ENCODE results near the gene ABL2.
"Not testable (repeated sequence)": the region's sequence is repeated elsewhere in the genome, so short reads cannot be mapped to it uniquely, and the experiment has no call there.

The ABL2 gene

DNA sequence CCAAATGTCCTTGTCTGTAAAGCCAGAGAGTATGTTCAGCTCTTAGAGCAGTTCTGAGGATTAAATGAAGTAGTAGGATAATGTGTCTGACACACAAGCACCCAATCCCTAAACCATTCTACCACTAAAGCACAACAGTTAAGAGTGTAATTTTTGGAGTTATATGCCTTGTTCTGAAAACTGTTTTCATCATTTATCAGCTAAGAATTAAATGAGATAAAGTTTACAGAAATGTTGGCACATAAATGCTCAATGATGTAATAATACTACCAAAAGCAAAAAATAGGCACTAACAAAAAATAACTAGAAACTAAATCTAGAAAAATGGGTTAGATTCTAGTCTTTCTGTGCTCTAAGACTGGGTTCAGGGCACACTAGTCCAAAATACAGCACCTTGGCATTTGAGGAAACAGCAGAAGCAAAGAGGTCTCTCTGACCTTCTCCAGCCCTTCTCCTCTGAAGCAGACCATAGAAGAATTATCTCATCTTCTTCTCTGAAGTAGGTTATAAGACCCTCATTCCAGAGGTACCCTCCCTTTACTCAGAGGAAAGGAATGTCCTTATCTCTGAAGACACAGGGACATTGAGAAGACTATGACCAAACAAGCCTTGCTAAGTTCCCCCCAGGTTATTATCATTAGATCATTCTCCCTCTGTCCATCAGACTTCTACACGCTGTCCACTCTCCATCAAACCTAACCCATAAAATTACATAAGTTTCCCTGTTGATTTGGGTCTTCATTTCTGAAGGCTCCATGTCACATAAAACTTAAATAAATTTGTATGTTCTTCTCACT, 20.6 kb downstream of the ABL2 start:
- no peak for DNase-seq

GRCh38 chr1:179206812-179207211, 22.7 kb downstream of the ABL2 start:
- no peak for DNase-seq

DNA sequence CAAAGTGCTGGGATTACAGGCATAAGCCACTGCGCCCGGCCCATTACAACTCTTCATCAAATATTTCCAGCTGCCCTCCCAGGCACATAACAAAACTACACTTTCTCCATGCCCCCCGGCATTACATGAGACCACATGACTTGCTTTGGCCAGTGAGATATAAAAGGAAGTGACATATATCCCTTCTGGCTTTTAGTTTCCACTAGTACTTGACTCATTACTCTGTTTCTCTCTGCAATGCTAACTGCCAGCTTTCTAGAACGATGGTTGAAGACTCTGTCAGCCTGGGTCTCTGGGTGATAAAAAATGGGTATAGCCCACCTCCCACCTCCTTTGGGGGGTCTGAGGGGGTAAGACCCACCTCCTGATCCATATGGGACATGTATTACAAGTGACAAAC, 24.2 kb downstream of the ABL2 start:
- DNase-seq, result no peak

- DNase-seq, result no peak
Measured at GRCh38 chr1:179202161-179202560, 27.3 kb downstream of the ABL2 start.

DNA sequence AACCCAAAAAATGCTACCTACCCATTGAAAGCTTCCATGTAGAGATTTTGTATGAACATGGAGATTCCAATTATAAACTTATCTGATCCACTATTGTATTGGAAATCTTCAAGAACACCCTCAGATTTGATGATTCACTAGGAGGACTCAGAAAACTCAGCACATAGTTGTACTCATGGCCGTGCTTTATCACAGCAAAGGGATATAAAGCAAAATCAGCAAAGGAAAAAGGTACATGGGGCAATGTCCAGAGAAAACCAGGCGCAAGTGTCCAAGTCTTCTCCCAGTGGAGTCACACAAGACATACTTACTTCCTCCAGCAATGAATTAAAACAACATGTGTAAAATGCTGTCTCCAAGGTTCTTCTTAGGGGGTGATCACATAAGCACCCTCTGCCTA, 28.9 kb downstream of the ABL2 start:
- no peak for DNase-seq

- DNase-seq, result no peak
Measured at GRCh38 chr1:179197690-179198297, 31.7 kb downstream of the ABL2 start.

DNA sequence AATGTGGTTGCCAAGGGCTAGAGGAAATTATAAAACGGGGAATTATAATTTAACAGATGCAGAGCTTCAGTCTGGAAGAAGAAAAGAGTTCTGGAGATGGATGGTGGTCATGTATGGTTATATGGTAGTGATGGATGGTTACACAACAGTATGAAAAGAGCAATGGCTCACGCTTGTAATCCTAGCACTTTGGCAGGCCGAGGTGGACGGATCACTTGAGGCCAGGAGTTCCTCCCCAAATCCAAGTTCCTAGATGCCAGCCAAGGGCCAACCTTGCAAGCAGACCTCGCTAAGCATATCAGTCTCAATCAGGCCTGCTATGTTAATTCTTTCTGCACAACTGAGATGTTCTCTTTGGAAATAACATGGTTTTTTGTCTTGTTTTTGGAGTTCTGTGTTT, 33.6 kb downstream of the ABL2 start:
- DNase-seq, result not testable (repeated sequence)

DNA sequence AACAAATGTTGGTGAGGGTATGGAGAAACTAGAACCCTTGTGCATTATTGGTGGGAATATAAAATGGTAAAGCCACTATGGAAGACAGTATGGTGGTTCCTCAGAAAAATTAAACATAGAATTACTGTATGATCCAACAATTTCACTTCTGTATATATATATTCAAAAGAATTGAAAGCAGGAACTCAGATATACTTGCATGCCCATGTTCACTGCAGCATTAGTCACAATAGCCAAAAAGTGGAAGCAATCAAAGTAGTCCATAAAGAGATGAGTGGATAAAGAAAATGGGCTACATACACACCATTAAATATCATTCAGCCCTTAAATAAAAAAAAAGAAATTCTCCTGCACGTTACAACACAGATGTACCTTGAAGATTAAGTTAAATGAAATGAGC, 34.1 kb downstream of the ABL2 start:
- DNase-seq, result no peak

DNA sequence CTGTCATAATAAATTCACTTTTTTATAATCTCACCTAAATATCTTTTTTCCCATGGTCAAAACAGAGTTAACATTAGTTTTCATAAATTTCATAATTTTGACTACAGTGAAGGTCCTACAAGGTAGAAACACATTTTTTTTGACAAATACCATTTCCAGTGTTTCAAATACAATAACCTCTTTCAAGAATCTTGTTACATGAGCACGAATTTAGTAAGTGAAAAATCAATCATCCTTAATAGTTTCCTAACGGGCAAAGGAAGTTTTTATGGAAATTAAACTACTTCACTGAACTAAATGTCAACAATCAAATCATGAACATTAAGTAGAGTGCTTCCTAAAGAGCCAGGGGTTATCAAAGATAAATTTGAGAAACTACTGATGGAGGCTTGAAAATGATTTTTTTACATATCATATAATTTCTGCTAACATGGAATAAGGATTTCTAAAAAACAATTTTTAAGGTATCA, 35.4 kb downstream of the ABL2 start:
- DNase-seq, result no peak

- DNase-seq, result no peak
Measured at GRCh38 chr1:179190861-179191260, 38.6 kb downstream of the ABL2 start.

GRCh38 chr1:179187735-179188471, 41.6 kb downstream of the ABL2 start:
- no peak for DNase-seq

GRCh38 chr1:179187043-179187442, 42.4 kb downstream of the ABL2 start:
- no peak for DNase-seq

DNA sequence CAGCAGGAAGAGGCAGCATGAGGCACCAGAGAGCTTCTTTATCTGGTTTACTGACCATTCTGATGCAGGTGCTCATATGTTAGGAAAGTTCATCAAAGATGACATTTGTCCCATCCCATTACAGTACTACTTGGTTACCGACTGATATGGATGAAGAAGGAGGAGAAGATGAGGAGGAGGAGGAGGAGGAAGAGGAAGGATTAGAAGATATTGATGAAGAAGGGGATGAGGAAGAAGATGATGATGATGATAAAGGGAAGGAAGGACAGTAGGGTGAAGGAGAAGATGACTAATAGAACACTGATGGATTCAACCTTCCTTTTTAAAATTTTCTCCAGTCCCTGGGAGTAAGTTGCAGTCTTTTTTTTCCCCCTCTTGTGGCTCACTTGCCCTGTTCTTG, 45.1 kb downstream of the ABL2 start:
- no peak for DNase-seq

DNA sequence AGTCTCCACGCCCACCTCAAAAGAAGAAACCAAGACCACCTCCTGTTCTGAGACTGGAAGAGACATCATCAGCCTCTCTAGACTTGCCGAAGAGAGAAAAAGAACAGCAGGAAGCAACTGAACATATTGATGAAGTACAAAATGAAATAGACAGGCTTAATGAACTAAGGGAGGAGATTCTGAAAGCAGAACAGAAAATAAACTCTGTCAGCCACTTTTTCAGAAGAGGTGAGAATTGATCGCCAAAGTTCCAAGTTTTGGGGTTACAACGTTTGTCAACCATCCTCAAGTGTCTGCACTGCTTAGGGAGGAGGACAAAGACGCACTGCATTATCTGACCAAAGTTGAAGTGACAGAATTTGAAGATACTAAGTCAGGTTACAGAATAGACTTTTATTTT, 45.6 kb downstream of the ABL2 start:
- DNase-seq, result no peak

DNA sequence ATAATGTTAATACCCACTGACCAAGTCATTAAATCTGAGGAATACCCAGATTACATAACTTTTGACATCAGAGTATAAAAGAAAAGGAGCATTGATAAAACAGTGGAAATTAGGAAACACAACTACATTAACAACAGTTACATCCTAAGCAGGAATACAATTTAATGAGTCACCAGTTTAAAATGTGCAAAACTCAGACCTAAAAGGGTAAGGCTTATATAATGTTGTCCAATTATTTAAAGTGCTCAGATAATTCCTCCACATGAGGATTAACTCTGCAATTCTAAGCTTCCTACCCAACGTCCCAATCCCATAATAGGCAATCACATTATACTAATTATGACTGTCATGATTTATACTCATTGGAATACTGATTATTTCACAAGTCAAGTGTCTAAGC, 50.5 kb downstream of the ABL2 start:
- no peak for DNase-seq

DNA sequence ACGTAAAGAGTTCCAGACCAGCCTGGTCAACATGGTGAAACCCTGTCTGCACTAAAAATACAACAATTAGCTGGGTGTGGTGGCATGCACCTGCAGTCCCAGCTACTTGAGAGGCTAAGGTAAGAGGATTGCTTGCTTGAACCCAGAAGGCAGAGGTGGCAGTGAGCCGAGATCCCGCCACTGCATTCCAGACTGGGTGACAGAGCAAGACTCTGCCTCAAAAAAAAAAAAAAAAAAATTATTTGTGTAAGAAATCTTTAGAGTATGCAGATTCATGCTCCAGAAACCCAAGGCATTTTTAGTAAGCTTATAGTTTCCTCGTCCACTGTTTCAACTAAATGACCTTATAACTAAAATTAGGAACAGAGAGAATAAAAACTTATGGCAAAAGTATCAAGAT, 51.3 kb downstream of the ABL2 start:
- no peak for DNase-seq

DNA sequence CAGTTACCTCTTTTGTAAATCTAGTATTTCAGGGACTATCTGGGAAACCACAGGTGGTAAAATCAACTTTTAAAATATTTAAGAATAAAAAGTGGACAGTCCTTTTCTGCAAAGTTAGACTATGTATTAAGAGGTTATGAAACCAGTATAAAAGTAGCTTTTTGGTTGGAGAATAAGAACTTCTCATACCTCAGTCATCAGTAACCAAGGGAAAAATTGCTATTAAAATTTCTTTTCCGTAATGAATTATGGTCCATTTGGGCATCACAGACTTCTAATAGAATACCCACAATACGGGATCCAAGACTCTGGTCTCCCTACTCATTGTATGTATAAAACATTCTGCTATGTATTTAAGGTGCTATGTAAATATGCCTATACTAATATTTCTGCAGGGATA, 51.9 kb downstream of the ABL2 start:
- DNase-seq, result no peak

DNA sequence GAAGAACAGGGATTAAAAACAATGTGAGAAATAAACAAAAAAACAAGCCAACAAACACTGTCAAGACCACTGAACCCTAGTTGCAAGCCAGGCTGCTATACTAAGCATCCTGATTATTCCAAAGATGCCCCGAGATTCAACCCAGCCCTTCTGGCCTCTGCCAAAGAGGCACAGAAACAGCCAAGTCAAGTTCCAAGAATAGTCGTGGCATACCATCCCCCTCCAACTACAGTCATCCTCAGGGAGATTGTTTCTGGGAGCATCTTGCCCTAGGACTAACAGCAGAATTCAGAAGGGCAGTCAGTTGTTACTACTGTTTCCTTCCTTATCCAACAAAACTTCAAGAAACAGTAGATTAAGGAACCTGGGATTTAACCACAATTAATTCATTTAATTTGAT, 52.3 kb downstream of the ABL2 start:
- DNase-seq, result no peak

DNA sequence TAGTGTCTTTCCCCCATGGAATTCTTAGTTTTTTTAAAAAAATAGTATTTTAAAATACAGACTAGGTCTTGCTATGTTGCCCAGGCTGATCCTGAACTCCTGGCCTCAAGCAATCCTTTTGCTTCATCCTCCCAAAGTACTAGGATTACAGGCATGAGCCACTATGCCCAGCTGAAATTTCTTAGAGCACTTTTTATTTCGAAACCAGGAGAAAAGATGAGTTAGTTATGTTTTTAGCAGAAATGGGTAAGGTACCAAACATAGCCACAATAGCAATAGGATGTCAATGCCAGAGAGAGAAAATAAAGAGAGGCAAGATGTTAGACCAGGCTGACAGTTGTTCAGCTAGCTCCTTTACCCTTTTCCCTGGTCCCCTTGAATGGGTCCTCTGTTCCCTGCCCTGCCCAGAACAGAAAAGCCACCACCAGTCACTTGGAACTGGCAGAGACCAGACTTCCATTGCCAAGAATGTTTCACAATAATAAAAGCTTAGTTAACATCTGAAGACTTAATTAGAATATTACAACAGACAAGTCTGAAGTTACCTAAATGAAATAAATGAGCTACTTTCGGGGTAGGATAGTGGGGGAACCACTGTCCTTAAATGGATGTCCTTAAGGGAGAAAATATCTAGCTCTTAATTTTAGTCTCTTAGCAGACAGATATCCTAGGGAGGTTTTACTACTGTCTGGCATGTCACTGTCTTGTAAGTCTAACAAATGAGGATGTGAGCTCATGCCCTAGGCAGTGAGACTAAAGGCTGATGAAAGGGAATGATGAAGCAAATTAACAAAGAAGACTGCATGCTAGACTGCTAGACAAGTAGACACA, 54.3 kb downstream of the ABL2 start:
- no peak for DNase-seq

DNA sequence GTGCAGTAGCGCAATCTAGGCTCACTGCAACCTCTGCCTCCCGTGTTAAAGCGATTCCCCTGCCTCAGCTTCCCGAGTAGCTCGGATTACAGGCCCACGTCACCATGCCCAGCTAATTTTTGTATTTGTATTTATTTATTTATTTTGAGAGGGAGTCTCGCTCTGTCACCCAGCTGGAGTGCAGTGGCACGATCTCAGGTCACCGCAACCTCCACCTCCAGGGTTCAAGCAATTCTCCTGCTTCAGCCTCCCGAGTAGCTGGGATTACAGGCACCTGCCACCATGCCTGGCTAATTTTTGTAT, 59.1 kb downstream of the ABL2 start:
- not testable (repeated sequence) for DNase-seq

DNA sequence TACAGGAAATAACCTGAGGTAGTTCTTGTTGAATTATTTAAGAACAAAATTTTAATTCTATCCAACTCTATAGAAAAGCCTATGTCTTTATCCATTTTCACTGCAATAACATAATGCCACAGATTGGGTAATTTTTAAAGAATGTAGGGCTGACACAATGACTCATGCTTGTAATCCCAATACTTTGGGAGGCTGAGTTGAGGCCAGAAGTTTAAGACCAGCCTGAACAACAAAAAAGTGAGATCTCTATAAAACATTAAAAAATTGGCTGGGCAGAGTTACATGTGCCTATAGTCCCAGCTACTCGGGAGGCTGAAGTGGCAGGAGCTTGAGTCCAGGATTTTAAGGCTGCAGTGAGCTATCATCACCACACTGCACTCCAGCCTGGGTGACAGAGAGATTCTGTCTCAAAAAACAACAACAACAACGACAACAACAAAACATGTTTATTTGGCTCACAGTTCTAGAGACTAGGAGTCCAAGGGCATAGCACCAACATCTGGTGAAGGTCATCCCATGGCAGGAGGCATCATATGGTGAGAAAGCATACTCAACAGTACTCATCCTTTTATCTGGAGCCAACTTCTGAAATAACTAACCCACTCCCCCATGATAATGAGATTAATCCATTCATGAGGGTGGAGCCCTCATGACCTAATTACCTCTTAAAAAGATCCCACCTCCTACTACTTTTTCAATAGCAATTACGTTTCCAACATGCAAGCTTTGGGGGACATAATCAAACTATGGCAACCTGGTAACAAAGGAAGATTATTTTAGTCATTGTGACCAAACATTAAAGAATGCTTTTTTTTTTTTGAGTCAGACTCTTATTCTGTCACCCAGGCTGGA, 59.6 kb downstream of the ABL2 start:
- no peak for DNase-seq

DNA sequence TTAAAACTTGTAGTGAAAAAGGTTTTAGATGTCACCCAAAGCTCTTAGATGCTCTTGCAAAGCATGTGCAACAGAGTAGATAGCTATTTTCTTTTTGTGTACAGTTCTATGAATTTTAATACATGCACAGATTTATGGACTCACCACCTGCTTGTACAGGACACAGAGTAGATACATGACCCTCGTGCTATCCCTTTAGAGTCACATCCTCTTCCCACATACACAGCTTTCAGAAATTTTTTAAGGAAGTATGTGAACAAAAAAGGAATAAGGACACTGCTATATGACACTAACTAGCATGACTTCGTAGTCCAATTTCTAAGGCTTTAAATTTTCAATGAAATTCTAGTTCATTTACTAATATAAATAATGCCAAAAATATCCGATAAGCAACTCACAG, 60.9 kb downstream of the ABL2 start:
- DNase-seq, result no peak

Data from activated T-cell treated with anti-CD3 and anti-CD28 coated beads, Interleukin-2, amount 50 U/mL, for 48 hours (primary cell).